ENCODE data around the gene RENBP. TPM values are rescaled to one million over a fixed set of nuclear protein-coding genes. Genes with fewer than 3 reads are reported as not detected.

The RENBP gene
- total and polyA plus RNA-seq, 2 of the 13 experiments (the other 11 are each of a cell fraction or from before 2014, with no cell fraction given), result 1.4 to 2.6 TPM

- TF ChIP-seq CEBPB (IDR thresholded peaks at IDR 0.05; ENCODE audit: borderline replicate concordance, low read depth, low read length), result no peak
- no peak for TF ChIP-seq TSC22D2 (CRISPR knock-in tag; IDR thresholded peaks at IDR 0.05; ENCODE audit: borderline replicate concordance)
- no peak for TF ChIP-seq ZNF710 (CRISPR knock-in tag; IDR thresholded peaks at IDR 0.05; ENCODE audit: borderline replicate concordance)
- no peak for TF ChIP-seq CAMTA2 (CRISPR knock-in tag; IDR thresholded peaks at IDR 0.05; ENCODE audit: borderline replicate concordance)
- TF ChIP-seq KDM1A (CRISPR knock-in tag; IDR thresholded peaks at IDR 0.05), result no peak
- TF ChIP-seq ZNF644 (CRISPR knock-in tag; IDR thresholded peaks at IDR 0.05; ENCODE audit: low read depth), result no peak
- no peak for TF ChIP-seq BHLHE40 (IDR thresholded peaks at IDR 0.05; ENCODE audit: low read length)
- TF ChIP-seq GLI4 (CRISPR knock-in tag; IDR thresholded peaks at IDR 0.05; ENCODE audit: borderline replicate concordance), result no peak
- TF ChIP-seq TFDP1 (CRISPR knock-in tag; IDR thresholded peaks at IDR 0.05; ENCODE audit: borderline replicate concordance), result peak; percentile 25; the same call in 1 of the 2 replicates
- TF ChIP-seq TRIM22 (IDR thresholded peaks at IDR 0.05), result no peak
- no peak for TF ChIP-seq GLMP (CRISPR knock-in tag; IDR thresholded peaks at IDR 0.05; ENCODE audit: borderline replicate concordance)
- TF ChIP-seq ZSCAN22 (CRISPR knock-in tag; IDR thresholded peaks at IDR 0.05), result no peak
- TF ChIP-seq ZNF274 (CRISPR knock-in tag; IDR thresholded peaks at IDR 0.05), result no peak; the same call in 1 of the 2 replicates
- TF ChIP-seq SNAPC2 (CRISPR knock-in tag; IDR thresholded peaks at IDR 0.05), result no peak
- TF ChIP-seq DZIP1 (CRISPR knock-in tag; IDR thresholded peaks at IDR 0.05), result no peak
- peak; percentile 42; the same call in 1 of the 3 replicates for TF ChIP-seq MXI1 (IDR thresholded peaks at IDR 0.05; ENCODE audit: borderline replicate concordance, low read depth, low read length)
- no peak for TF ChIP-seq PHB2 (IDR thresholded peaks at IDR 0.05; ENCODE audit: partially characterized antibody)
- no peak for TF ChIP-seq SIX4 (CRISPR knock-in tag; IDR thresholded peaks at IDR 0.05)
- TF ChIP-seq KMT2A (CRISPR knock-in tag; IDR thresholded peaks at IDR 0.05), result no peak
- TF ChIP-seq ZNF547 (CRISPR knock-in tag; IDR thresholded peaks at IDR 0.05), result no peak
- TF ChIP-seq IKZF4 (CRISPR knock-in tag; IDR thresholded peaks at IDR 0.05; ENCODE audit: borderline replicate concordance, low read depth, not compliant biosample characterization), result no peak
Observed at GRCh38 chrX:153971450-153972367, 27.3 kb upstream of the RENBP start, which contains the start of gene HCFC1 (continued).

Measured in HepG2 (cell line).